NCI-H1417 treated with DMSO at 0.1 percent for 48 hours (cell line): ENCODE results near the gene FCN1.
"Not testable (repeated sequence)": the region's sequence is repeated elsewhere in the genome, so short reads cannot be mapped to it uniquely, and the experiment has no call there.

ENCODE experiments used
- DNase-seq: peaks from one replicate; lab custom pipeline; 2025; lab: John Stamatoyannopoulos, UW

FCN1 gene

GRCh38 chr9:134871697-134872340, 45.9 kb downstream of the FCN1 start:
- DNase-seq, result no peak

- DNase-seq, result no peak
Observed at GRCh38 chr9:134870746-134871662, 46.7 kb downstream of the FCN1 start.

GRCh38 chr9:134870301-134870694, 47.4 kb downstream of the FCN1 start:
- DNase-seq, result no peak

- DNase-seq, result no peak
Observed at GRCh38 chr9:134869554-134870300, 48.0 kb downstream of the FCN1 start.

GRCh38 chr9:134868751-134869553, 48.8 kb downstream of the FCN1 start:
- no peak for DNase-seq

GRCh38 chr9:134867917-134868750, 49.6 kb downstream of the FCN1 start:
- no peak for DNase-seq

- no peak for DNase-seq
Observed at GRCh38 chr9:134864821-134865190, 52.9 kb downstream of the FCN1 start.

GRCh38 chr9:134863941-134864820, 53.5 kb downstream of the FCN1 start:
- DNase-seq, result no peak

GRCh38 chr9:134863306-134863902, 54.3 kb downstream of the FCN1 start:
- no peak for DNase-seq

- no peak for DNase-seq
Observed at GRCh38 chr9:134861595-134862334, 55.9 kb downstream of the FCN1 start.

GRCh38 chr9:134860510-134860909, 57.2 kb downstream of the FCN1 start:
- DNase-seq, result no peak

GRCh38 chr9:134858051-134858841, 59.5 kb downstream of the FCN1 start:
- DNase-seq, result no peak

GRCh38 chr9:134857451-134857850, 60.3 kb downstream of the FCN1 start:
- not testable (repeated sequence) for DNase-seq

- DNase-seq, result no peak
Observed at GRCh38 chr9:134855900-134856377, 61.8 kb downstream of the FCN1 start.
